Measurements from ENCODE around the gene IRF2BPL.
"Not testable (repeated sequence)": the region's sequence is repeated elsewhere in the genome, so short reads cannot be mapped to it uniquely, and the experiment has no call there.

Gene IRF2BPL

GRCh38 chr14:77033622-77034589 lies 5.4 kb upstream of the IRF2BPL start:
- DNase-seq: peak; percentile 89 to 91

DNA sequence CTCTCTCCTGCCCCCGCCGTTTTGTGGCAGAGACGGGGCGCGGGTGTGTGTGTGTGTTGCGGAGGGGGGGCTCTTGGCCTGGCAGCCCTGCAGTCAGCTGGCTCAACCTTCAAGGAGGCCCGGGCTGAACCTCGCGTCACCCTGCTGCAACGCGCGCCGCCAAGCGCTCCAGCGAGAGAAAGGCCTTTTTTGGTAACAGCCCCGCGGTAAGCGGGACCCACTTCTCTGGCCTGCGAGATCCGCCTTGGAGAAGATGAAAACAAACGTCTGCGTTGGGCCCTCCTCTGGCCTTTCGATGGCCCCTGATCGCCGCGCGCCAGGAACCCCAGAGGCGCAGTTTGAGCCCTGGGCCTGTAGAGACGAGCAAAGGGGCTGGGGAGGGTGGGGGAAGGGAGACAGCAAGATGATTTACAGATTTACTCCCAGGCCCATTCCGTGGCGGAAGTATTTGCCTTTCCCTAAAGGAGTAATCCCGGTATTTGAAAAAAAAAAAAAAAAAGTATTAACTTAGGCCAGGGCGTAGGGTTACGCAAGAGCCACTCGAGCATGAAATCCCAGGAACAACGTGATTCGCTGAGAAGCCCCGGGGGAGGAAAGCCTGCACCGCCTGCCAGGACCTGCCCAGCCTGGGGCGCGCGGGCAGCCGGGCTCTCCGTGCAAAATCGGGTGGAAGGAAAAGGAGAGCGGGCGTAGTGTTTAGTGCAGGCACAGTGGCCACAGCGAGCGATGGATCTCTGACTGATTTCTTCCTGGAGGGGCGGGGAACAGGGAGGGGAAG lies 4.5 kb upstream of the IRF2BPL start:
- peak; percentile 82 to 86 for DNase-seq

- no peak for DNase-seq
Measured at GRCh38 chr14:77032491-77032843, 4.0 kb upstream of the IRF2BPL start.

DNA sequence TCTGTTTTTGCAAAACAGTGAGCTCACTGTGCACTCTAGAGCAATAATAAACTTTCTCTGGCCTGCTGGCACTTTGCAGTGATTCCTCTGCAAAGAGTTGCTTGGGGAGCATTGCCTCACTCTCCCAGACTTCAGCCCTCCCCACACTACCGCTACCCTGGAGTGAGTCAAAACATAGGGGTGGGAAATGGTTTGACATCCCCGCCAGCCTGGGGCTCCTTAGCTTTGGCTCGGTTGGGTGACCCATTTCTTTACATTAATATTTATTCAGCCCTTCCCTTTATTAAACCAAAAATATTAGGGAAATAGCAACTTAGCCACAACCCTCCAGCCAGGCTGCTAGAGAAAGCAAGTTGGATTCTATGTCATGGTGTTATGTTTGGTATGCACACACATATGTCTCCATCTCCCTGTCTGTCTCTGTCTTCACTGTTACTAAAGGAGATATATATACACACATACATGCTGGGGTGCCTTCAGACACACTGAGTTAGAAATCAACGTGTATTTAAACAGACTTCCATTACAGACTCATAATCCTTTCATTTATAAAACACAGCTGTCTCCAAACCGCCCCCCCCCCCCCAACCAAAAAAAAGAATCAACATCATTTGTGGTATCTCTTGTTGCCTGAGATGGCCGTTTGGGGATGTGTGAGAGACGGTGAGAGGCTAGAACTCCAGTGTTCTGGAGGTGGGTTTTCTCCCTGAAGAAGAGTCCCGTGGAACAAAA lies 3.4 kb upstream of the IRF2BPL start:
- DNase-seq: no peak

DNA sequence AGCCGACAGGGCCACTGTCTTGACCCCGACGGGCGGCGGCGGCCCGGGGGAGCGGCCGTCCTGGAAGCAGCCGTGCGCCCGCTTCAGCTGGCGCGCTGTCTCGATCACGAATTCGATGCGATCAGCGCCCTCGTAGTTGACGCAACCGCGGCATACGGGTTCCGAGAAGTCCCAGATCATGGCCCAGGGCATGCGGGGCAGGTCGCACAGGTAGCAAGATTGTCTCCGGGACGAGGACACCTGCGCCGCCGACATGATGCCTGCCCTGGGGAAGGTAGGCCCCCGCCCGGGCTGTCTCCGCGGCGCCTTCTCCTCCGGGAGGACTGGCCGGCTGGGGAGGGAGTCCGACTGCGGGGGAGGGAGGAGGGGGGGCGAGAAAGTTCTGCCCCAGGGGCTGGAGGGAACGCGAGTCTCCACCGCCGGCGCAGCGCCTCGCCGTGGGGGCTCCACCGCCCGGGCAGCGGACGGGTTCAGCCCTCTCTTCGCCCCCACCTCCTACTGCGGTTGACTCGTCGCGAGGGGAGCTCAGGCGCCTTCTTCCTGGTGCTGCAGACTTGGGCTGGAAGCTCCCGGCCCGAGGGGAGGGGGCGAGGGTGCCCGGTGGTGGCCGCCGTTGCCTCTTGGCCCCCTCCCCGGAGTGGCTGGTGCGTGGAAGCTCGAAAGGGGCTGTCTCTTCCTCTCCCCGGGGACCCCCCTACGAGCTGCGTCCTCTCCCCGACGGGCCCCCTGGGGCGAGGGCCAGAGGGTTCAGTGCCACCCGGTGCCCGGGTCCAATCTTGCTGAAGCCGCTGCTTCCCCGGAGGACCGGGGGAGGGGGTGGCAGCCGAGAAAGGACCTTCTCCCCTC lies 747 bp downstream of the IRF2BPL start:
- DNase-seq: peak; percentile 72 to 76

GRCh38 chr14:77026930-77027537 lies 1.5 kb downstream of the IRF2BPL start:
- DNase-seq: peak; percentile 60 to 66

DNA sequence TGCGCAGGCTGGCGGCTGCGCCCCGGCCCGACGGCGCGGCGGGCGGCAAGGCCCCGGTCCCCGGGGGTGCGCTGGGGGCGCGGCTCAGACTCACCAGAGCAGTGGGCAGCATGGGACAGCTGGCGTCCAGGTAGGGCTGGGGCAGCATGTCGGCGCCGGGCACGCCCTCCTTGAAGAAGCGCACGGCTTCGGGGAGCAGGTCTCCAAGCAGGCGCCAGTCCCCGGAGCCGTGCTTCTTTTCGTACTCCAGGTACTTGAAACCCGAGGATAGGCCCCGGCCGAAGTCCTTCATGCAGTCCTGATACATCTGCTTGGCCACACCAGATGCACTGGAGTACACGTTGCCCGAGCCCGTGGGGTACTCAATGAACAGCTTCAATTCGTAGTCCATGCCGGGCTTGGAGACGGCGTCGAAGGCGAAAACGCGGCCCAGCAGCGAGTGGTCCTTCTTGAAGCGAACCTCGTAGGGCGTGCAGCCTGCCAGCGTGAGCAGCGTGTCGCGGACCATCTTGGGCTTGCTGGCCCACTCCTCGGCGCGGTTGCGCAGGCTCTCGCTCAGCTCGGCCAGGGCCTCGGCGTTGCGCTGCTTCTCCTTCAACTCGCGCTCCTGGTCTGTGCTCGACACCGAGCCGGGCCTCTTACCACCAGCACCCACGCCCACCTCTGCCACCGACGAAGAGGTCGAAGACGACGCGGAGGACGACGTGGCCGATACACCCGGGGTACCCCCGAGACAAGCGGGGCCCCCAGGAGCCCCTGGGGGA lies 2.2 kb downstream of the IRF2BPL start:
- no peak for DNase-seq

DNA sequence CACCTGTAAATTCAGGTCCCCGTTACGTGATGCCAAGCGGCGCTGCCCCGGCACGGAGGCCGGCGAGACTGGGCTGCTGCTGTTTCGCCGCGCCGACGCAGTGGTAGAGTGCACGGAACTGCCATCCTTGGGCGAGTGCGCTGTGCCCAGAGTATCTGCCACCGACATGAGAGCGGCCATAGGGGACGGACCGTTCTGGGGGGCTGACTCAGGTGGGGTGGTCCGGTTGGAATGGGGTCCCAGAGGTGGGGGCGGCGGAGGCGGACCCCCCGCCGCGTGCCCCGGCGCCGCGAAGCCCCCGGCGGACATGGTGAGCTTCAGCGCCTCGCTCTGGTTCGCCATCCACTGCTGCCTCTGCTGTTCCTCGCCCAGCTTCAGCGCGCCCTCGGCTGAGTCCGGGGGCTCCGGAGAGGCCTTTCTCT lies 2.8 kb downstream of the IRF2BPL start:
- DNase-seq: no peak

DNA sequence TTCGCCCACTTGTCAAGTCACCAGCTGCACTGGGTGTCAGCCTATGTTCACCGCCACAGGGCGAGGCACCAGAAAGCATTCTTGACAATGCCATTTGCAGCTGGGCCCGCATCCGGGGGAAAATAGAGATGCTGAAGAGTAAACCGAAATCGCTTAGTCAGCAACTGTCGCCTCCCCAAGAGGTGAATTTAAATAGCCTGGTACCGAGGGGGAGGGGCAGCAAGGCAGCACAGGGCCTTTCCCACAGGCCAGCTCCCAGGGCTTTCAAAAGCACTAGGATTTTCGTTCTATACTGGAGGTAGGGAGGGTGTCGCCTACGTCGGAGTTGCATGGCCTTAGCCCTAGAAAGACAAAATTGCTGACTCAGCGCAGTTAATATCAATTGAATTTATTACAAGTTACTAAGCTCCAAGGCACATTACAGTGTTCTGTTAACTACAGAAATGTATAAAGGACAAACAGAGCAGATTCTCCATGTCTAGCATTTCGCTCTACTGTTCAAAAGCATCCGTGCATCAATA lies 4.3 kb downstream of the IRF2BPL start:
- DNase-seq: peak; percentile 51 to 72

GRCh38 chr14:77023001-77023996 lies 5.2 kb downstream of the IRF2BPL start:
- DNase-seq: no peak

DNA sequence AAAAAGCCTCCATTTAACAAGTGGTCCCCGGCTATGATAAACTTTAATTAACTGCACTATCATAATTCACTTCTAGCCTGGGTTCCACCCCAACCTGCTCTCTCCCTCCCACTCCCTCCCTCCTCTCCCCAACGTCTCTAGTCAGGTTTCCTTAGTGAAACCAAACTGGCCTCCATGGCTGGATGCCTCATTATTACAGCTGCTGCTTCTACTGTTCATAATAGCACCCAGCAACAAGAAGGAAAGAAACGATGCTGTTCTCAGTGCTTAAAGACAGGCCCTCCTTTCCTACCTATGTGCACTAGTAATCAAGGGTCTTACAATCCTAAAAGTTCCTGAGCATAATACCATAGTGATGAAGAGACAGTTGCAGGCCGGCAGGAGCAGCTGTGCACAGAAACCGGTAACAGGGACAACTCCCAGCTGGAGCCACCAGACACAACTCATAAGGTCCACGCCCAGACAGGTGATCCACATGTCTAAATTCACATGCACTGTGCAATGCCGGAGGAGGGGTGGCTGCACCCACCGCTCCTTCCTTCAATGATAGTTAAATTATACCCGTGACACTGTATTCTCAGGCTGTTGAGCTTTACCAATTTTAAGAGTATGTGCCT lies 6.2 kb downstream of the IRF2BPL start:
- no peak for DNase-seq

GRCh38 chr14:77021424-77021823 lies 7.1 kb downstream of the IRF2BPL start:
- DNase-seq: not testable (repeated sequence)

GRCh38 chr14:77018785-77019184 lies 9.7 kb downstream of the IRF2BPL start:
- no peak for DNase-seq

- DNase-seq: no peak
Measured at GRCh38 chr14:77017666-77018065, 10.8 kb downstream of the IRF2BPL start.

GRCh38 chr14:77014734-77015133 lies 13.8 kb downstream of the IRF2BPL start:
- DNase-seq: no peak

DNA sequence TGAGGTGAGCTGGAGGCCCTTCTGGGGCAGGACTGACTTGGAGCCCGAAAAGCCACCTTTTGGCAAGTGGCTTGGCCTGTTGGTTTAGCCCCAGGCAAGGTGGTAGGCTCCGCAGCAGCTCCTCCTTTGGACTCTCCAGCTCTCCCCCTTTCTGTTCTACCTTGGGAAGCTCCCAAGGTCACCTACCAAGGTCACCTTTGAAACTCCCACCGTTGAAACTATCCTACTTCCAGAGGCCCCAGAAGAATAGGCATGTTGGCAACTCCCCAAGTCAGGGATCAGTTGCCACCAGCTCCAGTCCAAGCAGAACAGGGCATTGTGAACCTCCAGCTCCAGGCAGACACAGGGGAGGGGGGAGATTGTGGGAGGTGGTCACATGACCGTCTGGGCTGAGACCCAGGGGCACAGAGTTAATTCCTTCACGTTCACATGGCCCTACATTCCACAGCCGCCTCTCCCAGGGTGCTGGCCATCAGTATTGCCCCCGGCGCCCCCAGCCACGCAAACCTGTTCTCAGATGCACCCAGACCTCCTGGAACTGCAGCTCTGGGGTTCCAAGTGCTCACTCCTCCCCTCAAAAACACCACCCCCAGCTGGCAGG lies 14.4 kb downstream of the IRF2BPL start:
- no peak for DNase-seq

DNA sequence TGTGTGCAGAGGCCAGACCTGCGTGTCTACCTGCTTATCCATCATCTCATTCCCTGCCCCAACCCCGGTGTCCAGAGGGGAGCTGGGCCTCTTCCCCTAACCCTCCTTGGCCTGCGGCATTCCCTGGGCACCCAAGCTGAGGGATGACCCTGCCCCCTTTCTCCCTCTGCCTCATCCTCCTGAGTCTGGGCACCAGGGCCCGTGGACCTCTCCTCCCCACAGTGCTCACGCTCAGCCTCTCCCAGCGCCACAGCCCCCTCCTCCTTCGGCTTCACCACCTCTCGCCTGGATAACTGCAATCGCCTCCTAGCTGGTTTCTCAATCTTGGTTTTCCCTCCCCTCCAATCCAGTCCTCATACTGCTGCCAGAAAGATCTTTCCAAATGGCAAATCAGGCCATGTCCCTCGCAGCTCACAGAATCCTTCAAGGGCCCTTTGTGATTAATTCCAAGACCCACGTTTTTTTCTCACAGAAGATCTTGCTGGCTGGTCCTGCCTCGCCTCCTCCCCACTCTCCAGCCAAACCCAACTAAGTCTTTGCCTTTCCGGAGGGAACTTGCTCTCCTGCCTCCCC lies 16.2 kb downstream of the IRF2BPL start:
- DNase-seq: no peak

- no peak for DNase-seq
Measured at GRCh38 chr14:77011245-77011644, 17.3 kb downstream of the IRF2BPL start.

Measured in CD4-positive, alpha-beta T cell treated with Interleukin-1 beta for 1 hour (primary cell).